ENCODE measurements around the gene ARSB.

The ARSB gene

DNA sequence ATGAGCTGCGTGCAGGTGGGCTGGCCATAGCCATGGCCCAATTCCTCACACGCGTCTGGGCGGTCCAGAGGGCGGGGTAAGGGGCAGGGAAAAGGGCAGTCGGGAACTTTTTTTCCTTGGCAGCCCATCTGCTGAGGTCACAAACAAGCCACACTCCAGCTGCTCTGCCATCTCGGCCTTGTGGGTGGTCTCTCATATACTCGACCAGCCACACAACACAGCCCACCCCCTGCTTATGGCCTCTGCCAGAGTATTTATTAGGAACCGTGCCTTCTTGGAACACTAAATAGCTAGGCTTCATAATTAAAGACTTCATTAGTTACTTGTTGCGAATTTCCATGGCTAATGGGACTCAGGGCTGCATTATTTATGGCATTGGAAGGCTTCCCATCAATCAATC, 238.1 kb downstream of the ARSB start:
- H2AFZ ChIP-seq (ENCODE audit: low read length), result no peak overlapping the region; the same call in 1 of the 2 replicates
- H3K9ac ChIP-seq (ENCODE audit: low read depth, low read length, poor library complexity, severe bottlenecking), result no peak overlapping the region
- no peak overlapping the region for H3K4me2 ChIP-seq (ENCODE audit: low read depth, low read length, poor library complexity, severe bottlenecking)
- H3F3A ChIP-seq (ENCODE audit: low read depth), result no peaks in the 10 kb centered on the region
- H4K20me1 ChIP-seq (ENCODE audit: insufficient read depth, low read length, poor library complexity, severe bottlenecking), result no peaks in the 10 kb centered on the region
- no peaks in the 10 kb centered on the region for H3K79me2 ChIP-seq (ENCODE audit: insufficient read depth, low read length)
- no peak overlapping the region for H3K4me3 ChIP-seq (ENCODE audit: low read length, poor library complexity, severe bottlenecking)
- H3K27me3 ChIP-seq (ENCODE audit: insufficient read depth, low read length, poor library complexity, severe bottlenecking), result no peaks in the 10 kb centered on the region
- no peaks in the 10 kb centered on the region for H3K36me3 ChIP-seq (ENCODE audit: insufficient read depth, low read length)
- H3K4me1 ChIP-seq (ENCODE audit: insufficient read depth, low read length, poor library complexity, severe bottlenecking), result no peaks in the 10 kb centered on the region
- no peaks in the 10 kb centered on the region for H3K9me3 ChIP-seq (ENCODE audit: insufficient read depth, low read depth, low read length)
- H3K9me2 ChIP-seq (replicated peaks; ENCODE audit: low read depth, low read length), result no peaks in the 10 kb centered on the region
- no peak for TF ChIP-seq EZH2phosphoT487 (IDR thresholded peaks at IDR 0.05; ENCODE audit: borderline replicate concordance)
- TF ChIP-seq, protein P1, sequence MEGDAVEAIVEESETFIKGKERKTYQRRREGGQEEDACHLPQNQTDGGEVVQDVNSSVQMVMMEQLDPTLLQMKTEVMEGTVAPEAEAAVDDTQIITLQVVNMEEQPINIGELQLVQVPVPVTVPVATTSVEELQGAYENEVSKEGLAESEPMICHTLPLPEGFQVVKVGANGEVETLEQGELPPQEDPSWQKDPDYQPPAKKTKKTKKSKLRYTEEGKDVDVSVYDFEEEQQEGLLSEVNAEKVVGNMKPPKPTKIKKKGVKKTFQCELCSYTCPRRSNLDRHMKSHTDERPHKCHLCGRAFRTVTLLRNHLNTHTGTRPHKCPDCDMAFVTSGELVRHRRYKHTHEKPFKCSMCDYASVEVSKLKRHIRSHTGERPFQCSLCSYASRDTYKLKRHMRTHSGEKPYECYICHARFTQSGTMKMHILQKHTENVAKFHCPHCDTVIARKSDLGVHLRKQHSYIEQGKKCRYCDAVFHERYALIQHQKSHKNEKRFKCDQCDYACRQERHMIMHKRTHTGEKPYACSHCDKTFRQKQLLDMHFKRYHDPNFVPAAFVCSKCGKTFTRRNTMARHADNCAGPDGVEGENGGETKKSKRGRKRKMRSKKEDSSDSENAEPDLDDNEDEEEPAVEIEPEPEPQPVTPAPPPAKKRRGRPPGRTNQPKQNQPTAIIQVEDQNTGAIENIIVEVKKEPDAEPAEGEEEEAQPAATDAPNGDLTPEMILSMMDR (conservative IDR thresholded peaks at IDR 0.05; ENCODE audit: low read length), result no peak

DNA sequence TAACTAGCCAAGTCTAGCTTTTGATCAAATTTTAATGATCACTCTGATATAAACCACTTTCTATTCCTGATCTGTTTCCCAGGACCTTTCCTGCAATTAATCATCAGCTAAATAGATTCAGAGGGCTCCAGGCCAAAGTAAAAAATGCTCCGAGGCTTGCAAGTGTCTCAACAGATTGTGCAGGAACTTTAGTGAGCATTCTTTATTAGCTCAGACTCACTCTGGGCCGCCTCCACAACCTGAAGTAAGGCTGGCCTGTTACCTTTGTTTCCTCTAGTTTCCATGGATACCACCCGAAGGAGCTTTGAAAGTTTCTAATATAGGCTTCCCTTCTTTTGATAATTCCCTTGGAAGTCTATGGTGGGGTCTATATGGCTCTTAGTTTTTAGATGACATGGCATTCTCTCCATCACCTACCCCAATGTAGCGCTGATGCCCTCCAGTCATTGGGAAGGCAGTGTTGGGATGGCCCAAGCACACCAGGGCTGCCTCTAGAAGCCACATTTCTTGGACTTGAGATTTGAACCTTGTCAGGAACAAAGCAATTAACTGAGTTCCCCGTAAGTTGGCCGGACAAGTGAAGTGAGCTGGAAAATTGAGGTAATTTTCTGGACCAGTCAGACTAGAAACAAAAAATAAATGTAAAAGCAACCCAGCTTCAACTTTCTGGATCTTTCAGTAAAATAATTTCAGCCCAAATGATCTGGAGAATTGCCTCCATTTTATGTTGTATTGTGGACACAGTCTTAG, 238.9 kb downstream of the ARSB start:
- H3K79me2 ChIP-seq (ENCODE audit: insufficient read depth, low read length), result no peaks in the 10 kb centered on the region
- no peaks in the 10 kb centered on the region for H3K36me3 ChIP-seq (ENCODE audit: insufficient read depth, low read length)
- H3K9me2 ChIP-seq (replicated peaks; ENCODE audit: low read depth, low read length), result no peaks in the 10 kb centered on the region
- H3K4me3 ChIP-seq (ENCODE audit: low read length, poor library complexity, severe bottlenecking), result no peak overlapping the region
- no peaks in the 10 kb centered on the region for H3K27me3 ChIP-seq (ENCODE audit: insufficient read depth, low read length, poor library complexity, severe bottlenecking)
- no peak for TF ChIP-seq EZH2phosphoT487 (IDR thresholded peaks at IDR 0.05; ENCODE audit: borderline replicate concordance)
- TF ChIP-seq, protein P1 (conservative IDR thresholded peaks at IDR 0.05; ENCODE audit: low read length), result no peak
- no peak overlapping the region for H2AFZ ChIP-seq (ENCODE audit: low read length)
- no peaks in the 10 kb centered on the region for H4K20me1 ChIP-seq (ENCODE audit: insufficient read depth, low read length, poor library complexity, severe bottlenecking)
- H3K4me2 ChIP-seq (ENCODE audit: low read depth, low read length, poor library complexity, severe bottlenecking), result no peak overlapping the region
- no peak overlapping the region for H3K9ac ChIP-seq (ENCODE audit: low read depth, low read length, poor library complexity, severe bottlenecking)
- H3F3A ChIP-seq (ENCODE audit: low read depth), result no peaks in the 10 kb centered on the region
- no peaks in the 10 kb centered on the region for H3K4me1 ChIP-seq (ENCODE audit: insufficient read depth, low read length, poor library complexity, severe bottlenecking)
- no peaks in the 10 kb centered on the region for H3K9me3 ChIP-seq (ENCODE audit: insufficient read depth, low read depth, low read length)

DNA sequence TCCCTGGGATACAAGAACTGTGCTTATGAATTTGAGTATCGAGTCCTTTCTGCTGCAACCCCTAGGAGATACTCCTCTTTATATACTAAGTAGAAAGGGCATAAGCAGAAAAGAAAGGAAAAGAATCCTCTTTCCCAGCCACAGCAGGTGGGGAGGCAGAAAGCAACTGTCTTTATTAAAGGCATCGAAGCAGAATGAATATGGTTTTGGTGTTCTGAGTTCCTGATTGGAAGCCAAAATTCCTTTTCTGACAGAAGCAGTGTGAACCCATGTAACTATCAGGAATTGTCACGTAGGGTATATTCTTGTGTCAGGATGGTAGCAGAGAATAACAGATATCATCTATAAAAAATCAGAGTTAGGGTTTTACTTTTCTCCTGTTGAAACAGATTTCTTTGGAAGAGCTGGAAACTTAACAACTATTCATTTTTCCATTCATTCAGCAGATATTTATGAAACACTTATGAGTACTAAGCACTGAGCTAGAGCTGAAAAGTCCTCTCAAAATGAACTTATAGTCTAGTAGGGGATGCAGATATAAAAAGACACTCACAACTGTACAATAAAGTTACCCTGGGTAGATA, 240.1 kb downstream of the ARSB start:
- no peak for TF ChIP-seq EZH2phosphoT487 (IDR thresholded peaks at IDR 0.05; ENCODE audit: borderline replicate concordance)
- TF ChIP-seq, protein P1 (conservative IDR thresholded peaks at IDR 0.05; ENCODE audit: low read length), result no peak
- Histone ChIP-seq H3K36me3 (ENCODE audit: insufficient read depth, low read length) (no peaks in the 10 kb centered on the region), H3F3A (ENCODE audit: low read depth) (no peaks in the 10 kb centered on the region), H4K20me1 (ENCODE audit: insufficient read depth, low read length, poor library complexity, severe bottlenecking) (no peaks in the 10 kb centered on the region), H3K9me2 (replicated peaks; ENCODE audit: low read depth, low read length) (no peaks in the 10 kb centered on the region), H3K4me2 (ENCODE audit: low read depth, low read length, poor library complexity, severe bottlenecking) (no peak overlapping the region), H3K79me2 (ENCODE audit: insufficient read depth, low read length) (no peaks in the 10 kb centered on the region), H3K4me1 (ENCODE audit: insufficient read depth, low read length, poor library complexity, severe bottlenecking) (no peaks in the 10 kb centered on the region), H3K9ac (ENCODE audit: low read depth, low read length, poor library complexity, severe bottlenecking) (no peak overlapping the region), H3K4me3 (ENCODE audit: low read length, poor library complexity, severe bottlenecking) (no peak overlapping the region), H3K9me3 (ENCODE audit: insufficient read depth, low read depth, low read length) (no peaks in the 10 kb centered on the region), H2AFZ (ENCODE audit: low read length) (no peak overlapping the region), H3K27me3 (ENCODE audit: insufficient read depth, low read length, poor library complexity, severe bottlenecking) (no peaks in the 10 kb centered on the region)
